Jurkat, Clone E6-1 (cell line): Measurements from ENCODE around the gene KCTD4.

Experiments used
- DNase-seq: peaks from one replicate; pipeline ENCODE4 v3.0.0-alpha.2; 2011; ENCODE audit warnings: low read depth, low spot score
- H3K4me3 ChIP-seq: 2 replicates; pipeline ENCODE4 v1.5.1; 2011; ENCODE audit warnings: mild to moderate bottlenecking, low read length, control low read depth, moderate library complexity

Gene KCTD4

DNA sequence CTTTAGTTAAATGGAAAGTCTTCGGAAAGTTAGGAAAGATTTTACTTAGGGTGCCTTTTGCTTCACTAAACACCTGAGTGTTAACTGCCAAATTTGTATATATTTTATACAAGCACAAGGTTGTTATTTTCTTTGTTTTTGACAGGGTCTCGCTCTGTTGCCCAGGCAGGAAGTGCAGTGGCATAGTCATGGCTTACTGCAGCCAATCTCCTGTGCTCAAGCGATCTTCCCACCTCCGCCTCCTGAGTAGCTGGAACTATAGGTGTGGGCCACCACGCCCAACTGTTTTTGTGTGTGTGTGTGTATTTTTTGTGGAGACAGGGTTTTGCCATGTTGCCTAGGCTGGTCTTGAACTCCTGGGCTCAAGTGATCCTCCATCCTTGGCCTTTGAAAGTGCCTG lies 16.2 kb downstream of the KCTD4 start:
- no peak overlapping the region for H3K4me3 ChIP-seq
- DNase-seq: no peak

DNA sequence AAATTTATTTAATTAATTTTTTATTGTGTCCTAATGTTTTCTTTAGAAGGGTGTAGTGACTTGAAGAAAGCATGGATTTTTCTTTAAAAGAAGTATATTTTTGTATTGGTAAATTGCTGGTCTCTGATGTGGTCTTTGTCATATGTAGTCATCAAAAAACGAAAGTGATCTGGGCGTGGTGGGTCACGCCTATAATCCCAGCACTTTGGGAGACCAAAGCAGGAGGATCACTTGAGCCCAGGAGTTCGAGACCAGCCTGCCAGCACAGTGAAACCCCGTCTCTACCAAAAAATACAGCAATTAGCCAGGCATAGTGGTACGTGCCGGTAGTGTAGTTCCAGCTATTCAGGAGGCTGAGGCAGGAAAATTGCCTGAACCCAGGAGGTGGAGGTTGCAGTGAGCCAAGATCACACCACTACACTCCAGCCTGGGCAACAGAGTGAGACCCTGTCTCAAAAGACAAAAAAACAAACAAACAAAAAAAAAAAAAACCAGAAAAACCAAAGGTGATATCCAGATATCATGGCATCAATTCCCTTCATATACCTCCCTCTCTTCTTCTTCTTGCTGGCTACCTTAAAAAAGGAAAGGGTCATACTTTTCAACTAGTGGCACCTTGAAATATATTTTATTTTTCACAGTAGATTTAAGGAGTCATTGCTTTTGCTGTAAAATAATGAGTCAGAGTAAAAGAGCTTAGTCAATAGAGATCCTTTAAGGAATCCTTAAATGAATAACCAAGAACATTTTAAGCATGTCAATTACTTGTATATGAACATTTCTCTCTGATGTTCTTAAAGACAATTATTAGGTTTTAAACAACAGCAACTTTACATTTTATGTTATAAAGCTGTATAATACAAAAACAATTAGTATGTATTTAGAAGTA lies 19.9 kb downstream of the KCTD4 start:
- H3K4me3 ChIP-seq: no peak overlapping the region
- no peak for DNase-seq

DNA sequence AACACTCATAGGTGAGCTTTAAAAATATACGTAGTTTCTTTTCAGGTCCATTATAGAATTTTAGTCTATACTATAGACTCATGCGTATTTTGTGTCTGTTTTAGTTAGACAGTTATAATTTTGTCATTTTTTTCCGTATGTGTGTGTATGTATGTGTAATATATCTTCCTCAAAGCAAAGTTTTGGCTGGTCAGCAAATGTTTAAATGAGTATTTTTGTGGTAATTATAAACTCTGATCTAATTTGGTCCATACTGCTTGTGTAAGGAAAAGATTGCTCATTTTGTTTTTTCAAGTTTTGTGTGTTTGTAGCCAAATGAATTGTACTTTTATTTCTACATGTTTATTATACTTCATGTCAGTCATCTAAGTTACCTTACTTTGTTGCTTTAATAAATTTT lies 20.5 kb downstream of the KCTD4 start:
- no peak overlapping the region for H3K4me3 ChIP-seq
- no peak for DNase-seq

DNA sequence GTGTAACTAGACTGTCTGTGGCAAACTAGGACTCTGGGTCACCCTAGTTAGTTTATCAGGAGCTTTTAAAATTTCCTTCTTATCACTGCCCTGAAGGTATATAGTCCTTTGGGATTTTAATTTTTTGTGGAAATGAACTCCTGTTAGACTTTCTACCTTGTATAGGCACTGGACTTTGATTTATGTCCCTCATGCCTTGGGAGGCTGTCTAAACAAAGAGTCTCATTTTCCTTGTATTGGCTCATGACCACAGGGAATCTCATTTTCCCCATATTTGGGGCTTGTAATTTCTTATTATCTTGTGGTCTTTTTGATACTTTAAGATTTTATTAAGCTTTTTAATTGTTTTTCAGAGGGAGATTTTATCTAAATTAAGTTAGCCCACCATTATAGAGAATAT lies 21.4 kb downstream of the KCTD4 start:
- no peak for DNase-seq
- H3K4me3 ChIP-seq: no peak overlapping the region

DNA sequence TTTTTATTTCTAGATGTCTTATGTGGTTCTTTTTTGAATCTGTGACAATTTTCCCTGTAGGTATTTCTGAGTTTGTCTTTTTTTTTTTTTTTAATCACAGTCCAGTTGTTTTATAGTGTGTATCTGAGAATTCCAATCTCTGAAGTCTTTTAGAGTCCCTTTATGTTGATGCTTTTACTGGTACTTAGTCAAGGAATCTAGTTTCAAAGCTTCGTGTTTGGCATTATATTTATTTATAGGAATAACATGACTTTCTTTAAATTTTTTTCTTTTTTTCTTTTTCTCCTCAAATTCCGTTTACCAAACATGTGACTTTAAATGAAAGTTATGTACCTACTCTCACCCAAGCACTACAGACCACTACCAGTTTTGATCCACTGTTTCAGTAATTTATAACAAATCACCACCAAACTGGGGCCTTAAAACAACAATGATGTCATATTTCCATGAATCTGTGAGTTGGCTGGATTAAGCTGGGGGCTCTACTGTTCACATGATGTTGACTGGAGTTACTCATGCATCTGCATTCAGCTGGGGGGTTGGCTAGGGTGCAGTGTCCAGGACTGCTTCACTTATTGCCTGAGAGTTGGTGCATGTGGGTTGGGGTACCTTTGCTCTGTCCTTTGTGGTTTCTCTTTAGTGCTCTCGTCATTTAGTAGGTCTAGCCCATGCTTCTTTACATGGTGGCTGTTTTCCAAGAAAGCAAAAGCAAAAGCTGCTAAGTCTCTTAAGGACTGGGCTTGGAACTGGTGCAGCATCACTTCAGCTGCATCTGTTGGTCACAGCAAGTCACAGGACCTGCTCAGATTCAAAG lies 22.3 kb downstream of the KCTD4 start:
- no peak for DNase-seq
- H3K4me3 ChIP-seq: no peak overlapping the region

DNA sequence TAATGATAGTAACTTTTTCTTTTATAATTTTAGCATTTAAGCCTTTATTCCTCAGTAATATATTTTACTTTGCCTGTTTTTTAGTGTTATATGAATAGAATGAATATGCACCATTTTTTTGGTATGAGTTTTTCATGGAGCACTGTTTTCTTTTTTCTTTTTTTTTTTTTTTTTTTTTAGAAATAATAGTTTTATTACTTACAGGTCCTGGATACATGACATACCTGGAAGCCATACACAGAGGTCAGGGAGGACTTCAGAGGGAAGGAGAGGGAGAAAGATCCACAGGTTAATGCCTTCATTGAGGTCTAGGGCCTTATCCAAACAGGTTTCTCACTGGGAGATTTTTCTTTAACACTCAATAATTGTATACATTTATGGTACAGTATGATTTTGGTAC lies 26.4 kb downstream of the KCTD4 start:
- H3K4me3 ChIP-seq: no peak overlapping the region
- no peak for DNase-seq

DNA sequence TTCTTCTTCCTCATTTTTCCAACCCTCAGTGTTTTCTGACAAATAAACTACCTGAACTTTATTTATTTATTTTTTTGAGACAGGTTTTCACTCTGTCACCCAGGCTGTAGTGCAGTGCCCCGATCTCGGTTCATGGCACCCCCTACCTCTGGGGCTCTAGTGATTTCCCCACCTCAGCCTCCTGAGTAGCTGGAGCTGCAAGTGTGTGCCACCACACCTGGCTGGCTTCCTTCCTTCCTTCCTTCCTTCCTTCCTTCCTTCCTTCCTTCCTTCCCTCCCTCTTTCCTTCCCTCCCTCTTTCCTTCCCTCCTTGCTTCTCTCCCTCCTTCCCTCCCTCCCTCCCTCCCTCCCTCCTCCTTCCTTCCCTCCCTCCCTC lies 32.3 kb downstream of the KCTD4 start:
- no peak overlapping the region for H3K4me3 ChIP-seq

DNA sequence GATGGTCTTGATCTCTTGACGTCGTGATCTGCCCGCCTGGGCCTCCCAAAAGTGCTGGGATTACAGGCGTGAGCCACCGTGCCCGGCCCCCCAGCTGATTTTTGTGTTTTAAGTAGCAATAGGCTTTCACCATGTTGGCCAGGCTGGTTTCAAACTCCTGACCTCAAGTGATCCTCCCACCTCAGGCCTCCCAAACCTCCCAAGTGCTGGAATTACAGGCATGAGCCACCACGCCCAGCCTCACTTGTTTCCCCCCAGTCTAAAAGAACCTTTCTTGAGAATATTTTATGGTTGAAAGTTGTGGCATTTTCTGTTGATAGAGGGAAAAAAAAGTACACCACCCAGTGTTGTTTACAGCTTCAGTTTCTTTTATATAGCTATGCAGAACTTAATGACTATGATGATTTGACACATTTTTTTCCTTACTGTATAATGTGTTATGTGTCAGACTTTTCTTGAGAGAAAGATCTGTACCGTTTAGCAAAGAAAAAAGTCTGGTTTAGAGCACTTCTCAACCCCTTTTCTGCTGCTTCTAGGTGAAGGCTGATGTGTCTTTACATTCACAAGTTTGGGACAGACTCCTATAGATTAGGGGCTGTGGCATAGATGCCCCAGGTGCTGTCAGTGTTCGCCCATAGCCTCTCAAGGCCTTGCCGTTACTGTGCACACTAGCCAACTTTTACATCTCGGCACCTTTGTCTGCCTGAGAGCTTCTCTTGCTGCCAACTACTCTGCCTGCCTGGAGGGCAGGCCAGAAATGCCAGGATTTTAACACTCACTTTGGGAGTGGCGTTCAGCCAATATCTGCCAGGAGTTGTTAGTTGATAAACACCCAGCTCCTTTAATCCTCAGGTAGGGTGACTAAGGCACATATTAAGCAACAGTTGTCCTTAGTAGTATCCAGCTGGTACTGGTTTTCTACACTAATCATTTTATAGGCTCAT lies 33.0 kb downstream of the KCTD4 start:
- DNase-seq: no peak

More for the DNA sequence above, 32.3 kb downstream of the KCTD4 start:
- DNase-seq: no peak

DNA sequence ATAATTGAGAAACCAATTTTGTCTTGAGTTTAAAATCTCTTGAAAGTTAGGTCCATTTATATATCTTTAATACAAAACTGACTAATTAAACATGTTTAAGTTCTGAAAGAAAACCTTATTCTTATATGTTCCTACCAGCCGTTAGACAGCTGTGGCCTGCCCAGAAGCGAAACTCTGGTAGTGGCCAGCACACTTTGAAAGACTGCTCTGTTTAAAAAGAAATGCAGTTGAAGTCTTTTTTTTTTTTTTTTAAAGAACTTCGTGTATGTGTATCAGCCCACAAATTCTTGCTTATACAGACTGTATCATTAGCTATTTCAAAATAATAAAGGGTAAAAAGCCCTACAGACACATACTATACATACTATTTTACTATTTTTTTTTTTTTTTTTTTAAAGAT lies 34.0 kb downstream of the KCTD4 start:
- no peak for DNase-seq
- no peak overlapping the region for H3K4me3 ChIP-seq

More for the DNA sequence above, 33.0 kb downstream of the KCTD4 start:
- no peak overlapping the region for H3K4me3 ChIP-seq

DNA sequence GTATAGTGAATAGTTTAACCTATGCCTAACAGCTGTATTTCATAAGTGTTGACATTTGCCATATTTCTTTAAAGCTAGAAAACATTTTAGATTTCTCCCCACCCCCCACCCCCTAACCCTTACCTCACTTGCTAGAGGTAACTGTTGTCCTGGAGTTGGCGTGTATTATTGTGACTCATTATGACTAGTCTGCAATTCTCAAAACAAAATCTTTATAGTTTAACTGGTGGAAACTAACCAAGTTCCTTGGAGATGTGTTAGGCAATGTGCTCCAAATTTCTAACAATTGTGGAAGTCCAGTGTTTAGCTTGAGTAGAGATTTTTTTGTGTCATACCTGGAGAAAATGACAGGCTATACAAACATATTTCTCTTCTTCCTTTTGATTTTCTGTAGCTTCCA lies 38.0 kb downstream of the KCTD4 start:
- no peak for DNase-seq
- no peak overlapping the region for H3K4me3 ChIP-seq

DNA sequence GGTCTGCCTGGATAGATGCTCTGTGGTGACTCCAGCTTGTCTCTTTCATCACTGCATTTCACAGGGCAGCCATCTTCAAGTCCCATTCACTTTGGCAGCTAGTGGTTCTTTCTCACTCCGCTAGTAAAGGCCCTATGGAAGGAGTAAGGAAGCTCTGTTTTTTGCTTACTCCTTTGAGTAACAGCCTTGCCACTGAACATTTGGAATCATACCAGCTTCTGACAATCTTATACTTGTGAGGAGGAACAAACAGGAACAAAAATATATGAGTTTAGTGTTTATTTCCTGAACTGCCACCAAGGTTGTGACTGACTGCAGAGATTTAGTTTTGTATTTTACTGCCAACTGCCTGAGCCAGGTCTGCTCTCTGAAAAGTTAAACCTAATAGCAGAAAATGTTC lies 38.7 kb downstream of the KCTD4 start:
- DNase-seq: no peak
- no peak overlapping the region for H3K4me3 ChIP-seq

DNA sequence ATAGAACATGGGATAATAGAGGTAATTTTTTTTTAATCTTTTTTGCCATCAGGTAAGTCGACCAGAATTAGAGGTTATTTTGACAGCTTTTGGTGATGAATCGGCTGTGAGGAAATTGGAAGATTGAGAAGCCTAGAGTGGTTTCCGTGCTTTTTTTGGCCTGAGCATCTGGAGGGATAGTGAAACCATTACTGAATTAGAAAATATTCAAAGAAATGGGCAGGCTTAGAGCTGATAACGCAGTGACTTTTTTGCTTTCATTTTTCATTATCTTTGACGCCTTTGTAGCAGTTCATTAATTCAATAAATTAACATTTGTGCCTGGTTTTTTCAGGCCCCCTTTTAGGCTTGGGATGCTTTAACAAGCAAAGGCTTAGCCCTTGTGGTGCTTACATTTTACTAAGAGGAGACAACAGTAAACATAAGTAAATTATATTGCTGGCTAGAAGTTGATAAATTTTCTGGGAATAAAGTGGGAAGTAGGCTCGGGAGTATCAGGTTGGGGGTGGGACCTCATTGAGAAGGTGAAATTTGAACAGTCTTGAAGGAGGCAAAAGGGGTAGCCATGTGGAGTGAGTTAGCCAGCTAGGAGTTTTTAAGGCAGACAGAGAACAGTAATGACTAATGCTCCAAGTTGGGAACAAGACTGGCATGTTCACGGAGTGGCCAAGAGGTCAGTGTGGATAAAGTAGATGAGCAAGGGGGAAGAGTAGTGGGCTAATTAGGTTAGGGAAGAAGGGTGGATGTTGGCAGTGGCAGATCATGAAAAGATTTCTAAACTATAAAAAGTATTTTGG lies 44.1 kb downstream of the KCTD4 start:
- DNase-seq: no peak
- no peak overlapping the region for H3K4me3 ChIP-seq

DNA sequence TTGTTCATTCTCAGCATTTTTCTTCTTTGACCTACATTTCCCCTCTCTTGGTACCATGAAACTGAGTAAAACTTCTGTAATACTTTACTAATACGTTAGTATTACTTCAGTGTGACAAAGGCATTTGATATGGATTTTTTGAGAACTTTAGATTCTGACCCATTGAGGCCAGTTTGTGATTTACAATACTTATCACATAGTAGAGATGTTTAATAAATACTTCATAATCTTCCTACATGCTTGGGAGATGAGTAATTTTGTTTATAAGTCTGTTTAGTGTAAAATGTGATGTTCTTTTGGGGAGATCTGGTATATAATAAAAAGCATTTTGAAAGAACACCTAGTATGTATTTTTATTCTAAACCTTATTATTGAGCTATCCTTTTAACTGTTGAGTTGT lies 50.9 kb downstream of the KCTD4 start:
- DNase-seq: no peak
- no peak overlapping the region for H3K4me3 ChIP-seq

DNA sequence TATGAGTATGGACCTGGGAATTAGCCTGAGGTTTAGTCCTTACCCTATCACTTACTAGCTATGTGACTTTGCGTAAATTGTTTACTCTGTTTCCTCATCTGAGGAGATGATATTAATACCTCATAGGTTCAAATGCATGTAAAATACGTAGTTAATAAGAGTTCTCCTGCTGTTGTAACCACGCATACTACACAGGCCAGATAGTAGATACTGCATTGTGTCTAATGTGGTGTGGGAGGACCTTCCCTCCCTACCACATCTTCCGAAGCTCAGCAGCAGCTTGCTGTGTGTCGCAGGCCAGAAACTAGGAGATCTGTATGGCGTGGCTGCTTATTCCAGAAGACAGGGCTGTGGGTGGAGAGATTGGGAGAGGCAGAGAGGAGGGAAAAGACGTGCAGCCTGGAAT lies 57.5 kb downstream of the KCTD4 start:
- no peak overlapping the region for H3K4me3 ChIP-seq
- DNase-seq: no peak
